ENCODE results near the gene TEAD1. TPM values are rescaled to one million over a fixed set of nuclear protein-coding genes. Genes with fewer than 3 reads are reported as not detected.

Gene TEAD1
- total RNA-seq, 2 donors from 2014 or later, result 76.4 to 94.4 TPM

DNA sequence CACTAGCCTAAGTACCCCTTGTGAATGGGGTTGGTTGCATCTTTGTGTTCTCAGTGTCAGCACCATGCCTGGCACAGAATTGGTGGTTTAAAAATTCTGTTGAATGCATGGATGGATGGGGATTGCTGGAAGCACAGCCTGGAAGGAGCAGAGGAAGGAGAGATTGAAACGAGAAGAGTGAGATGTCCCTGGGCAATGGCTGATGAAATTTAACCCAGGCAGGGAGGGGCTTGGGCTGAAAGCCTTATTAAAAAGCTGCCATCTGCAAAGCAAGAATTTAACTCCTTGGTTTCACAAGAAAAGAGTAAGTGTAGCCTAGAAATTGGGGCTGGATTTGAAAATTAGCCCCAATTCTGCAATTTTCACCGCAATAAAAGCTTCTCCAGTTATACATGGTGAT lies 126.7 kb downstream of the TEAD1 start:
- 70 to 79% methylated on average over 2 of the region's 2 CpGs for WGBS, 2 experiments (ENCODE audit: insufficient coverage in 1 of 2, insufficient read length in 1 of 2)
- peak overlapping the region; percentile 11 for H3K4me3 Mint-ChIP-seq

DNA sequence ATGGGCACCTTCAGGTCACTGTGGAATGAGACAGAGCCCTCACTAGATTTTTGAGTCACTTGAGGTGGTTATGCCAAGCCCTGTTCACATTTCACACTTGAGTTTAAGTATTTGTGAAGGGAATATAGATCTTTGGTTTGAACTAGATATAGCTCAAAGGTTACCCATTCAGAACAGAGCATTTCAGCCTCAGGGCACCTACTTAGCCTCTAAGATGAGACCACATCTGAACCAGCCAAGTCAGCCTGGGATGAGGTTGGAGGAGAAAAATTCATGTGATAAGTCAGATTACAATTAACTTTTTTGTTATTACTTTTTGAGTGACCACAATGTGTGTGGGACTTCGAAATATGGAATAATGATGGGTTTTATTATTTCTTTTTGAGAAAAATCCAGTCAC lies 127.8 kb downstream of the TEAD1 start:
- WGBS, 2 experiments (ENCODE audit: insufficient coverage in 1 of 2, insufficient read length in 1 of 2), result 89% methylated on average over 1 of the region's 1 CpG; no CpG with 5 or more reads in 1 of the 2 experiments
- no peak for DNase-seq
- H3K27me3 Mint-ChIP-seq (ENCODE audit: insufficient read depth), result no peaks in the 10 kb centered on the region
- H3K4me3 Mint-ChIP-seq, result no peak overlapping the region
- peaks cover 70% of the 10 kb centered on the region for H3K4me1 Mint-ChIP-seq
- no peak overlapping the region for H3K27ac Mint-ChIP-seq
- H3K4me1 ChIP-seq (ENCODE audit: control insufficient read depth, insufficient read depth, low read length), result peaks cover 42% of the 10 kb centered on the region
- H3K36me3 Mint-ChIP-seq (ENCODE audit: low read depth), result no peaks in the 10 kb centered on the region
- no peaks in the 10 kb centered on the region for H3K9me3 Mint-ChIP-seq
- H3K27ac ChIP-seq (ENCODE audit: low read depth, low read length), result peak overlapping the region; percentile 86
- H3K9me3 ChIP-seq (ENCODE audit: control insufficient read depth, low read length), result no peaks in the 10 kb centered on the region
- TF ChIP-seq CTCF (conservative IDR thresholded peaks at IDR 0.05), result no peak
- no peak overlapping the region for H3K9ac ChIP-seq (ENCODE audit: extremely low read depth, low read length, poor library complexity, severe bottlenecking)
- H3K4me3 ChIP-seq (ENCODE audit: low read length), result no peak overlapping the region
- H3K27me3 ChIP-seq (ENCODE audit: control insufficient read depth, insufficient read depth, low read length, poor library complexity, severe bottlenecking), result no peaks in the 10 kb centered on the region
- H3K36me3 ChIP-seq (ENCODE audit: control insufficient read depth, insufficient read depth, low read length), result peaks cover 12% of the 10 kb centered on the region

More for the DNA sequence above, 126.7 kb downstream of the TEAD1 start:
- Mint-ChIP-seq H3K27me3 (ENCODE audit: insufficient read depth) (no peaks in the 10 kb centered on the region), H3K27ac (peak overlapping the region; percentile 71), H3K4me1 (peaks cover 64% of the 10 kb centered on the region), H3K36me3 (ENCODE audit: low read depth) (peaks cover 4% of the 10 kb centered on the region), H3K9me3 (no peaks in the 10 kb centered on the region)
- Histone ChIP-seq H3K27ac (ENCODE audit: low read depth, low read length) (peak overlapping the region; percentile 27), H3K27me3 (ENCODE audit: control insufficient read depth, insufficient read depth, low read length, poor library complexity, severe bottlenecking) (no peaks in the 10 kb centered on the region), H3K4me1 (ENCODE audit: control insufficient read depth, insufficient read depth, low read length) (peaks cover 42% of the 10 kb centered on the region), H3K9me3 (ENCODE audit: control insufficient read depth, low read length) (no peaks in the 10 kb centered on the region), H3K36me3 (ENCODE audit: control insufficient read depth, insufficient read depth, low read length) (peaks cover 13% of the 10 kb centered on the region), H3K9ac (ENCODE audit: extremely low read depth, low read length, poor library complexity, severe bottlenecking) (no peak overlapping the region), H3K4me3 (ENCODE audit: low read length) (peak overlapping the region; percentile 67)
- DNase-seq, result no peak
- TF ChIP-seq CTCF (conservative IDR thresholded peaks at IDR 0.05), result no peak

DNA sequence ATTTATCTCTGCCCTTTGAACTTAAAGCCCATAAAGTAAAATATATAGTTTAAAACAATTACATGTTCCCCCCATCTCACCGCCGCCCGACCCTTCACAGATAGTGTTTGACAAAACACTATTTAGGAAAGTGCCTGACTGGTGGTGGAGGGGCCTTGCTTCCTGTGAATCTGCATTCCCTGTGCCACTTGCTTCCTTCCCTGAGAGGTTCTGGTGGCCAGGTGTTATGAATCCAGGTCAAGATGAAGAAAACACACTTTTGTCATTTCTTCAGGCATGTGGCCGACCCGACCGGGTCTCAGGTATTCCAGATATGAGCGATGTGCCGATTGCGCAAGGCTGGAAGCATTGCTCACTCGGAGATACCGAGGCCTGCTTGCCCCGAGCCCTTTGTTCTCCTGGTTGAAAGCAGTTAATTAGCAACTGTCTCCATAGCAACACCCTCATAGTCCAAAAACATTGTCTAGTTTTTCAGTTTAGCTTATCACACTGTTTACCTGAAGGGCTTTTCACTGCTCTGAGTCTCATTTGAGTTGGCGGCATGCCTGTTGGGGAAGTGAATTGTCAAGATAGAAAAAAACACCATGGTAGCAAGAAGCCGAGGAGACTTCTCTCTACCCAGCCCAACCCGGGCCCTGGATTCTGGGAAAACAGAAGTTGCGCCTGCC lies 128.3 kb downstream of the TEAD1 start:
- H3K4me1 ChIP-seq (ENCODE audit: control insufficient read depth, insufficient read depth, low read length), result peaks cover 42% of the 10 kb centered on the region
- peaks cover 75% of the 10 kb centered on the region for H3K4me1 Mint-ChIP-seq
- no peaks in the 10 kb centered on the region for H3K27me3 Mint-ChIP-seq (ENCODE audit: insufficient read depth)
- H3K27ac Mint-ChIP-seq, result peak overlapping the region; percentile 12
- H3K9ac ChIP-seq (ENCODE audit: extremely low read depth, low read length, poor library complexity, severe bottlenecking), result no peak overlapping the region
- no peaks in the 10 kb centered on the region for H3K36me3 Mint-ChIP-seq (ENCODE audit: low read depth)
- TF ChIP-seq CTCF (conservative IDR thresholded peaks at IDR 0.05), result no peak
- no peaks in the 10 kb centered on the region for H3K9me3 Mint-ChIP-seq
- H3K27ac ChIP-seq (ENCODE audit: low read depth, low read length), result peak overlapping the region; percentile 86
- DNase-seq, result no peak
- H3K36me3 ChIP-seq (ENCODE audit: control insufficient read depth, insufficient read depth, low read length), result peaks cover 16% of the 10 kb centered on the region
- no peak overlapping the region for H3K4me3 Mint-ChIP-seq
- 62 to 85% methylated on average over 14 to 16 of the region's 16 CpGs for WGBS, 2 experiments (ENCODE audit: insufficient coverage in 1 of 2, insufficient read length in 1 of 2)
- no peak overlapping the region for H3K4me3 ChIP-seq (ENCODE audit: low read length)
- no peaks in the 10 kb centered on the region for H3K9me3 ChIP-seq (ENCODE audit: control insufficient read depth, low read length)
- no peaks in the 10 kb centered on the region for H3K27me3 ChIP-seq (ENCODE audit: control insufficient read depth, insufficient read depth, low read length, poor library complexity, severe bottlenecking)
